ENCODE measurements around the gene PLTP.

GRCh38 chr20:45953672-45954071 lies 41.7 kb upstream of the PLTP start:
- TF ChIP-seq POLR2A (IDR thresholded peaks at IDR 0.05): no peak
- TF ChIP-seq, protein P1, sequence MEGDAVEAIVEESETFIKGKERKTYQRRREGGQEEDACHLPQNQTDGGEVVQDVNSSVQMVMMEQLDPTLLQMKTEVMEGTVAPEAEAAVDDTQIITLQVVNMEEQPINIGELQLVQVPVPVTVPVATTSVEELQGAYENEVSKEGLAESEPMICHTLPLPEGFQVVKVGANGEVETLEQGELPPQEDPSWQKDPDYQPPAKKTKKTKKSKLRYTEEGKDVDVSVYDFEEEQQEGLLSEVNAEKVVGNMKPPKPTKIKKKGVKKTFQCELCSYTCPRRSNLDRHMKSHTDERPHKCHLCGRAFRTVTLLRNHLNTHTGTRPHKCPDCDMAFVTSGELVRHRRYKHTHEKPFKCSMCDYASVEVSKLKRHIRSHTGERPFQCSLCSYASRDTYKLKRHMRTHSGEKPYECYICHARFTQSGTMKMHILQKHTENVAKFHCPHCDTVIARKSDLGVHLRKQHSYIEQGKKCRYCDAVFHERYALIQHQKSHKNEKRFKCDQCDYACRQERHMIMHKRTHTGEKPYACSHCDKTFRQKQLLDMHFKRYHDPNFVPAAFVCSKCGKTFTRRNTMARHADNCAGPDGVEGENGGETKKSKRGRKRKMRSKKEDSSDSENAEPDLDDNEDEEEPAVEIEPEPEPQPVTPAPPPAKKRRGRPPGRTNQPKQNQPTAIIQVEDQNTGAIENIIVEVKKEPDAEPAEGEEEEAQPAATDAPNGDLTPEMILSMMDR (IDR thresholded peaks at IDR 0.05): no peak

All from suprapubic skin (tissue), 3 donors.